ENCODE data around the gene VWA3B. TPM values are rescaled to one million over a fixed set of nuclear protein-coding genes. Genes with fewer than 3 reads are reported as not detected.
A peak's percentile ranks its signal among the peaks of the same experiment; 100 is the strongest.

VWA3B gene
- total and polyA plus RNA-seq, 2 of the 4 experiments (the other 2 are of a cell fraction), result not detected

DNA sequence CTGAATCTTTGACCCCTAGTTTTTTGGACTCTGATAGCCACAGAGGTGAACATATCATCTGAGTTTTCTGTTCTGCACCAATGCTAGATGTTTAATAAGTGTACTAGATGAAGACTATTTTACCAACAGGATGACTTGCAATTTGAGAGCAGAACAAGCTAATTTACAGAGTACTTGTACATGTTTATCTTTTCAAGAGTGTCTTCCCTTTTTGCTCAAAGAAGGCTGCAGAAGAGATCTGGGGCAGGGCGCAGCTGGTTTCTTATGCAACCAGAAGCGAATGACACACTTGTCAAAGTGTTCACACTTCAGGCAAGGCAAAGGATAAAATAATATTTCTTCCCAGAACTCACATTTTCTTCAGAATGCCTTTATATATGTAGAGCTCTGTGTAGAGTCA, 86.0 kb downstream of the VWA3B start:
- H2AK9ac ChIP-seq (replicated peaks; ENCODE audit: low read depth, low read length, poor library complexity), result no peak overlapping the region
- H3K9me3 ChIP-seq (ENCODE audit: control insufficient read depth, insufficient read depth, low read length), result no peaks in the 10 kb centered on the region
- H3K56ac ChIP-seq (ENCODE audit: extremely low read depth, insufficient read depth, low read length), result no peak overlapping the region
- H3K14ac ChIP-seq (replicated peaks; ENCODE audit: low read depth, low read length), result no peak overlapping the region
- POLR2A ChIA-PET (ENCODE audit: unreplicated experiment), result no interaction called here
- H3K36me3 ChIP-seq (ENCODE audit: control insufficient read depth, insufficient read depth, low read length), result no peaks in the 10 kb centered on the region
- CTCF ChIA-PET, result no interaction called here
- dilution Hi-C loops (cut with HindIII; ENCODE audit: low sequenced_read_pairs, unreplicated experiment) (no loop called here), intact Hi-C loops (cut with micrococcal nuclease) (no loop called here), in situ Hi-C loops (cut with MboI; ENCODE audit: low sequenced_read_pairs) (no loop called here)
- H3K27me3 ChIP-seq (ENCODE audit: control insufficient read depth, insufficient read depth, low read length), result peaks cover 9% of the 10 kb centered on the region
- H2BK15ac ChIP-seq (ENCODE audit: low read depth, low read length), result no peak overlapping the region
- no peak overlapping the region for H3K23ac ChIP-seq (ENCODE audit: low read depth, low read length)
- no peak overlapping the region for H2BK5ac ChIP-seq (ENCODE audit: low read depth, low read length, poor library complexity, severe bottlenecking)
- no TSS peak for BruUV-seq (replicated peaks)
- no peak overlapping the region for H3K27ac ChIP-seq (ENCODE audit: insufficient read depth, low read length)
- no peak overlapping the region for H2BK20ac ChIP-seq (ENCODE audit: low read depth, low read length)
- WGBS, 2 experiments (ENCODE audit: extremely low coverage in 2 of 2, insufficient read length in 1 of 2), result no CpG with 5 or more reads among the region's 2 CpGs
- H4K8ac ChIP-seq (ENCODE audit: low read depth in 2 of 2, low read length in 2 of 2), result no peak overlapping the region
- no peak overlapping the region for H3K18ac ChIP-seq (ENCODE audit: low read depth, low read length)
- no peaks in the 10 kb centered on the region for H3K4me1 ChIP-seq (ENCODE audit: control insufficient read depth, insufficient read depth, low read length)
- peak; percentile 26; the same call in 1 of the 2 replicates for TF ChIP-seq NFE2L2 (IDR thresholded peaks at IDR 0.05; ENCODE audit: low read depth, low read length)
- no peak for TF ChIP-seq RAD21 (IDR thresholded peaks at IDR 0.05; ENCODE audit: low read length)
- H4K5ac ChIP-seq (ENCODE audit: low read depth, low read length), result no peak overlapping the region
- no peak overlapping the region for H4K91ac ChIP-seq (ENCODE audit: insufficient read depth, low read depth, low read length)
- no peak overlapping the region for H2AFZ ChIP-seq (replicated peaks; ENCODE audit: low read length, poor library complexity)
- no peaks in the 10 kb centered on the region for H3K9me1 ChIP-seq (ENCODE audit: insufficient read depth, low read length)
- H2BK120ac ChIP-seq (ENCODE audit: low read depth, low read length), result no peak overlapping the region
- H3K4ac ChIP-seq (ENCODE audit: low read depth, low read length), result no peak overlapping the region
- no peaks in the 10 kb centered on the region for H3K79me1 ChIP-seq (ENCODE audit: low read depth in 1 of 2, low read length in 2 of 2)
- no peak overlapping the region for H2AK5ac ChIP-seq (ENCODE audit: low read depth, low read length)
- H3K9ac ChIP-seq (ENCODE audit: low read depth, low read length), result no peak overlapping the region
- no peak for ATAC-seq (ENCODE audit: low read depth)
- no peak overlapping the region for H3K4me2 ChIP-seq (ENCODE audit: low read depth, low read length)
- H4K20me1 ChIP-seq (ENCODE audit: insufficient read depth, low read length), result no peaks in the 10 kb centered on the region
- no peak for DNase-seq
- no peak overlapping the region for H3K4me3 ChIP-seq (ENCODE audit: insufficient read depth, low read depth, low read length)

Data from IMR-90 (cell line).